ENCODE data around the gene MCIDAS.

DNA sequence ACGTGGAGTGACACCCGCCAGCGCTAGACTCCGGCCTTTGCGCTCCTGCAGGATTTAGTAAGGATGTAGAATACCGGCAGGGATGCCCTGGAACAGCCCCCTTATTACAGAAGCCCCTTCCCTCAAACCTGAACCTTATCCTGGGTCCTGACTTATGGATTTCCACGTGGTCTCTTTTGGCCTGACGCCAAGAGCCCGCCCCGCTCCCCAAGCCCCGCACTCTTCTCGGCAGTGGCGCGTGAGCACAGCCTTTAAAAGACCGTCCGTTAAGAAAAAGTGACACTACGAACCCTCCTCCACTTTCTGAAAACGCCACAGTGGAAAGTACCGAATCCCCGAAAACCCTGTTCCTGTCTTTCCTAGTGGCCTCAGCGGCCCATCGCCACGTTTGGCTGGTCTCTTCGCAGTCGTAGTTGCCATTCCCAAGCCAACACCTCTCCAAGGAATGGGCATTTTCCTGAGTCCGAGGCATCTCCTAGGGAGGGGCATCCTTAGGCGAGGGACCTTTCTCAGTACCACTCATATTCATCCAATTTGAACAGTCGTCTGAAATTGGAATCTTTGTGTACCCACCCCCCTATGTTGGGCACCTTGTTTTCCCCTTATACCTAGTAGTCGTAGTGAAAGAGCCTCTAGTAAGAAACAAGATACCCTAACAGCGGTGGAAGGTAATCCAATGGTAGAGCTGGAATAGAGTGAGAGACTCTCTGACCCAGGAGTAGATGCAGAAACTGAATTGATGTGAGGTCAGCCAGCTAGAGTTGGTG is 732 bp upstream of the MCIDAS start:
- TF ChIP-seq, protein P1, sequence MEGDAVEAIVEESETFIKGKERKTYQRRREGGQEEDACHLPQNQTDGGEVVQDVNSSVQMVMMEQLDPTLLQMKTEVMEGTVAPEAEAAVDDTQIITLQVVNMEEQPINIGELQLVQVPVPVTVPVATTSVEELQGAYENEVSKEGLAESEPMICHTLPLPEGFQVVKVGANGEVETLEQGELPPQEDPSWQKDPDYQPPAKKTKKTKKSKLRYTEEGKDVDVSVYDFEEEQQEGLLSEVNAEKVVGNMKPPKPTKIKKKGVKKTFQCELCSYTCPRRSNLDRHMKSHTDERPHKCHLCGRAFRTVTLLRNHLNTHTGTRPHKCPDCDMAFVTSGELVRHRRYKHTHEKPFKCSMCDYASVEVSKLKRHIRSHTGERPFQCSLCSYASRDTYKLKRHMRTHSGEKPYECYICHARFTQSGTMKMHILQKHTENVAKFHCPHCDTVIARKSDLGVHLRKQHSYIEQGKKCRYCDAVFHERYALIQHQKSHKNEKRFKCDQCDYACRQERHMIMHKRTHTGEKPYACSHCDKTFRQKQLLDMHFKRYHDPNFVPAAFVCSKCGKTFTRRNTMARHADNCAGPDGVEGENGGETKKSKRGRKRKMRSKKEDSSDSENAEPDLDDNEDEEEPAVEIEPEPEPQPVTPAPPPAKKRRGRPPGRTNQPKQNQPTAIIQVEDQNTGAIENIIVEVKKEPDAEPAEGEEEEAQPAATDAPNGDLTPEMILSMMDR (conservative IDR thresholded peaks at IDR 0.05; ENCODE audit: low read depth, low read length): no peak
- TF ChIP-seq EZH2phosphoT487 (IDR thresholded peaks at IDR 0.05; ENCODE audit: borderline replicate concordance, low read length): no peak
- TF ChIP-seq EZH2 (IDR thresholded peaks at IDR 0.05; ENCODE audit: low read length, unreplicated experiment): no peak
